Astrocyte (in vitro differentiated cells and primary cell): ENCODE data around the gene SUSD6.

Experiments
- EZH2 ChIP-seq: IDR thresholded peaks from 2 replicates; pipeline ENCODE4 v1.6.1; 2012; ENCODE audit warnings: mild to moderate bottlenecking, low read length, inconsistent platforms; ENCODE audit not compliant: insufficient read depth
- TF ChIP-seq, protein P1 (sequence below): IDR thresholded peaks from 2 replicates; pipeline ENCODE4 v1.5.1; 2011; ENCODE audit warnings: low read depth, mild to moderate bottlenecking, inconsistent platforms, low read length, moderate library complexity; ENCODE audit not compliant: insufficient read depth

DNA sequence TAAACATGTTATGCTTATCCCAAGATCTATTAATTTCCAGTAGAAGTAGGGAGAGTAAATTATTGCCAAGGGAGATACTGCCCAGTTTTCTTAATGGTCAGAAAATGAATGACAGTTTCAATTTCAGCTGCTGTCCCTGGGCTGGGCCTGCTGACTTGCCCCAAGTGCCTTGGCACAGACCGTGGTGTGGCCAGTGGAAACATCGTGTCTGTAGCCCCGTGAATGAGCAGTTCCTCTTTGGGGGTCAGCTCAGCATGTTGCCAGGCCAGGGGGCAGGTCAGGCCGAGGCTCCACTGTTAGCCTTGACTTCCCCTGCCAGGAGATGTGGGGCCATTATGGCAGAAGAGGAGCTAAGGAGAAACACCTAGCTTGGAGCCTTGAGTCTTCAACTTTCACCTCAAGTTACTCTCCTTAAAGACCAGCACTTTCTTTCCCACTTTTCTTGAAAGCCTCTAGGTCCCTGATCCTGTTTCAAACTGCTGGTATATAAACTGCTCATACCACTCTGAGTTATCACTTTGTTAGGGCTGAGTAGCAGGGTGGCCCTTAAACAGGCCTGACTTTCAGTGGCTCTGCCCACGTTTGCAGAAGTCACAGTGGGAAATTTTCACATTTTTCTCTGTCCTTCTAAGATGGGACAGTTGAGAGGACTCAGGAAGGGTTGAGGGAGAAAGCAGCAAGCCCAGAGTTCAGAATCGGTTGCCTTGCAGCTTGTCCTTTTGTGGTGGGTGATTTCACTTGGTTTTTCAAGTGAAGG, 73.2 kb downstream of the SUSD6 start:
- no peak for TF ChIP-seq EZH2
- TF ChIP-seq, protein P1, sequence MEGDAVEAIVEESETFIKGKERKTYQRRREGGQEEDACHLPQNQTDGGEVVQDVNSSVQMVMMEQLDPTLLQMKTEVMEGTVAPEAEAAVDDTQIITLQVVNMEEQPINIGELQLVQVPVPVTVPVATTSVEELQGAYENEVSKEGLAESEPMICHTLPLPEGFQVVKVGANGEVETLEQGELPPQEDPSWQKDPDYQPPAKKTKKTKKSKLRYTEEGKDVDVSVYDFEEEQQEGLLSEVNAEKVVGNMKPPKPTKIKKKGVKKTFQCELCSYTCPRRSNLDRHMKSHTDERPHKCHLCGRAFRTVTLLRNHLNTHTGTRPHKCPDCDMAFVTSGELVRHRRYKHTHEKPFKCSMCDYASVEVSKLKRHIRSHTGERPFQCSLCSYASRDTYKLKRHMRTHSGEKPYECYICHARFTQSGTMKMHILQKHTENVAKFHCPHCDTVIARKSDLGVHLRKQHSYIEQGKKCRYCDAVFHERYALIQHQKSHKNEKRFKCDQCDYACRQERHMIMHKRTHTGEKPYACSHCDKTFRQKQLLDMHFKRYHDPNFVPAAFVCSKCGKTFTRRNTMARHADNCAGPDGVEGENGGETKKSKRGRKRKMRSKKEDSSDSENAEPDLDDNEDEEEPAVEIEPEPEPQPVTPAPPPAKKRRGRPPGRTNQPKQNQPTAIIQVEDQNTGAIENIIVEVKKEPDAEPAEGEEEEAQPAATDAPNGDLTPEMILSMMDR = no peak
